ENCODE data around the gene REG3G.

- TF ChIP-seq REST (IDR thresholded peaks at IDR 0.05; ENCODE audit: insufficient read depth in 1 of 2, low read depth in 2 of 2, low read length in 2 of 2) (no peak), TAF1 (IDR thresholded peaks at IDR 0.05; ENCODE audit: borderline replicate concordance, insufficient read depth, low read length) (no peak)
These were observed 20.8 kb upstream of the REG3G start for GRCh38 chr2:79004680-79005079.

Data from PFSK-1 (cell line).